GM12874 (cell line): ENCODE measurements around the gene UBR2.

Experiments
- CTCF ChIP-seq: IDR thresholded peaks from 2 replicates; pipeline ENCODE4 v1.5.1; 2011; ENCODE audit warnings: low read depth, mild to moderate bottlenecking, control low read depth, low read length, moderate library complexity; ENCODE audit not compliant: insufficient read depth

Gene UBR2

GRCh38 chr6:42628604-42629003, 64.8 kb downstream of the UBR2 start:
- no peak for TF ChIP-seq CTCF

GRCh38 chr6:42629845-42630244, 66.0 kb downstream of the UBR2 start:
- TF ChIP-seq CTCF, result no peak

- no peak for TF ChIP-seq CTCF
These were observed 73.9 kb downstream of the UBR2 start for GRCh38 chr6:42637681-42638080.

GRCh38 chr6:42642794-42643193, 79.0 kb downstream of the UBR2 start:
- no peak for TF ChIP-seq CTCF

GRCh38 chr6:42644211-42644610, 80.4 kb downstream of the UBR2 start:
- no peak for TF ChIP-seq CTCF

- TF ChIP-seq CTCF, result no peak
These were observed 88.4 kb downstream of the UBR2 start for GRCh38 chr6:42652024-42652746.

GRCh38 chr6:42653851-42654250, 90.0 kb downstream of the UBR2 start:
- no peak for TF ChIP-seq CTCF

GRCh38 chr6:42659806-42660205, 96.0 kb downstream of the UBR2 start:
- no peak for TF ChIP-seq CTCF
